Measurements from ENCODE around the gene IL3.

- no peak for TF ChIP-seq CTCF (IDR thresholded peaks at IDR 0.05)
- TF ChIP-seq POLR2A (IDR thresholded peaks at IDR 0.05) = no peak
These were observed 22.7 kb downstream of the IL3 start for GRCh38 chr5:132083071-132083678.
